AML-193 (cell line): ENCODE data around the gene KANTR.

Experiments used
- DNase-seq, 2 experiments: peaks; one replicate each; lab custom pipeline; 2025; lab: John Stamatoyannopoulos, UW

The KANTR gene, protein sequence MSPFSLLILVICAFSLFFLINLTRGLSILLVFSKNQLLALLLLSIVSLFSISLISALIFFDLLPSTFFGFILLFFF

DNA sequence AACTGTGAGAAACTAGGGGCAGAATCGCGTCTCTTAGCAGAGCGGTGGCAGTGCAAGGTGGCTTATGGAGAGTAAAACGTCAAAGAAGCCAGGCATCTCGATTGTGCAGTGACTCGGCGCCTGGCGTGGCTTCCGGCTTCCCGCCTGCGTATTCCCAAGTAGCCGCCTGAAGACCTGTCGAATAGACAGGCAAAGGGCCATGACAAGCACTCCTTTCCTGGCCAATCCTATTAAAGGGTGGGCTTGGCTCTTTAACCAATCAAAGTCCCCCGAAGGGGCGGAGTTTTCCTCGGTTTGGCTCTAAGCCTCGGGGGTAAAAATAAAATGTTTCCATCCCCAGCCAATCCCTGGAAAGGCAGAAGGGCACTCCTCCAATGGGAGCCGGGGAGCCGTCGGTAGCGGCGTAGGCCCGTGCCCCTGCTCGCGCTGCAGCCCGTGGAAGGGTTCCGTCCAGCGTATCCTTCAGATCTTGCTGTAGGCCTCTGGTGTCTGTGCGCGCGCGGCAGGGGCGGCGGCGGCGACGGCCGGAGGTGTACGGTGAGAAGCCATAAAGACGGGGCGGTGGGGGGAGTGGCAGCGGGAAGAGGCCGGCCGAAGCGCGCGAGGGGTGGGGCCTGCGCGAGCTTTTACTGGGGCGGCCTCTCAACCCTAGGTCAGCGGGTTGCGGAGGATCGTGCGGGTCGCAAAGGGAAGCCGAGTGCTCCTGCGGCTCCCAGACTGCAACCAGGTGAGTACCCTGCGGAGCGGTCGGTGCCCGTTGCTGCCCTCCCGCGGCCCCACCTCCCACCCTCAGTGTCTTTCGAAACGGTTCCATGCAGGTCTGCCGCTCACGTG lies at the start of gene KANTR:
Gene KANTR (plus strand): TSS at position 395 of the 834 bp plus-strand sequence. CDS start 30,131 bp downstream, outside the sequence.
- DNase-seq: peak; percentile 74 to 75

DNA sequence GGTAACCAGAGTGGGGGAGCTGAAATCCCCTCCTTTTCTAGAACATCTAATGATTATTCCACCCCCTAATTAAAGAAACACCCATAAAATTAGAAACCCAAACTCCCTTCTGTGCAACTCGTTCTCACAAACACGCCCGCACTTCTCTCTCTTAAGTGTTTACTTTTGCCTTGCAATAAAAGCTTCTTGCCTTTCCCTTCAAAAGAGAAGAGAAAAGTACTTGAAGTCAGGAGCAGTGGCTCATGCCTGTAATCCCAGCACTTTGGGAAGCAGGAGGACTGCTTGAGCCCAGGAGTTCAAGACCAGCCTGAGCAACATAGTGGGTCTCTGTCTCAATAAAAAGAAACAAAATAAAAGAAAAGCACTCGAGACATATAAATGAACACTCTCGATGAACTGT lies 48.9 kb upstream of the KANTR start:
- no peak for DNase-seq

DNA sequence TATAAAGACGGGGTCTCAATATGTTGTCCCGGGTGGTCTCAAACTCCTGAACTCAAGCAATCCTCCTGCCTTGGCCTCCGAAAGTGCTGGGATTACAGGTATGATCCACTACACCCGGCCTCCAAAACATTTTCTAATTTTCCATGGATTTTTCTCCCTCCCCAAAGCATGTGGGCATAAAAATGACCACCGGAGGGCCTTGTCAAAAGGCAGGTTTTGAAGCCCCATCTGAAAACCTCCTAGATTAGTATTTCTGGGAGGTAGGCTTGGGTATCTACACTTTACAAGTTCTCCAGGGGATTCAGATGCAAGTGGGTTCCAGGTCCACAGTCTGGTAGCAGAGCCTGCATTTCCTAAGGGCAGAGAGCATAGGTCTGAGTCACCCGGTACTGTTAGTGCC lies 46.7 kb upstream of the KANTR start:
- DNase-seq: no peak

DNA sequence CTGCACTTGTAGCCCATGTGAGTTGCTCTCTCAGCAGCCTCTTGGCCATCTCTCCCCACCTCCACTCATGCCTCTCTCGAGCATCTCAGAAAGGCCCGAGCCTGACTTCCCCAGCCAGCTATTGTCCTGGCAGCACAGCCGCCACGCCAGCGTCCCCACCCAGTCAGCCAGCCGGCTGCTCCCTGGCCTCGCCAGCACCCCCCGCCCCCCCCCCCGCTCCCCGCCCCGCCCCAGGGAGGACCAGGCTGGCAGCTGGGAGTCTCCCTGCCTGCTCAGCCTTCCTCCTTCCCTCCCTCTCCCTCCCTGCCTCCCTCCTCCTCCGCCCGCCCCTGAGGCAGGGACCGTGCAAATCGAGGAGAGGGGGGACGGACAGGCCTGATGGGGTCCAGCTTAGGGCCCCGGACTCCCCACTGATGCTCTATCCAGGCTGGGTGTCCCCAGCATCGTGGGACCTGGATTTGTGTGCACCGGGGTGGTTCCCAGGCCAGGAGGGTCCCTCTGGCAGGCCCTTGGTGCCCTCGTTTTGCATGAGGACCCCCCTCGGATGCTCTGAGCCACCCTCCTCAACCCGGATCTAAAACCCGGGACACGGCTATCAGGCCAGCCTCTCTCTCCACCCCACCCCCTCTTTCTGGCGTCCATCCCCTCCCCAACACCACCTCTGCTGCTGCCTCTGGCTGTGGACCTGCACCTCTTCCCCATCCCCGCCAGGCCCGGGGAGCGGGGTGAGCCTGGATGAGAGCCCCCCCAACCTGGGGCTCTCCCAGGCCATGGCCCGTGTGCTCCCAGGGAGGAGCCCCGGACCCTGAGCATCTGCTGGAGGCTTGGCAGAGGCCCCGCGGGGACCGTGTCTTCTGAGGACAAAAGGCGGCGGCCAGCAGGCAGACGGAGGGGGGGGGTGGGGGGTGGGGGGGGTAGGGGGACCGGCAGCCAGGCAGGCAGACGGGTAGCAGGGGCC lies 45.5 kb upstream of the KANTR start, which contains the start of gene GPR173:
Gene GPR173 (plus strand): TSS at position 621 of the 958 bp plus-strand sequence. CDS start 27,833 bp downstream, outside the sequence.
- no peak for DNase-seq

DNA sequence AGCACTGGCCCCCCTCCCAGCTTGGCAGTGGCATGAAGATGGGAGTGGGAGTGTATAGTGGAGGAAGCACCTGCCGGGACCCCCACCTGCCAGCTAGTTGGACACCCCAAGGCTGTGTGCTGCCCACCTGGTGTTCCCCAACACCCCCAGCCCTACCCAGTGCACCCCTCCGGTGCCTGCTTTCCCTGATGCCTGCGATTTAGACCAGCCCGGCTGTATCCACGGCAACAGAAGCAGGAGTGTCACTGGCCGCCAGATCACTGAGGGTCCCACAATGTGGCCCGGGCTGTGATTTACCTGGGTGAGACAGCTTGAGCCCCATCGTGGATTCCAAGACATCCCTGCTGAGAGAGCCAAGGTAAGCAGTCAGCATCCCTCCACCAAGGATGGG lies 44.8 kb upstream of the KANTR start:
- DNase-seq: no peak

DNA sequence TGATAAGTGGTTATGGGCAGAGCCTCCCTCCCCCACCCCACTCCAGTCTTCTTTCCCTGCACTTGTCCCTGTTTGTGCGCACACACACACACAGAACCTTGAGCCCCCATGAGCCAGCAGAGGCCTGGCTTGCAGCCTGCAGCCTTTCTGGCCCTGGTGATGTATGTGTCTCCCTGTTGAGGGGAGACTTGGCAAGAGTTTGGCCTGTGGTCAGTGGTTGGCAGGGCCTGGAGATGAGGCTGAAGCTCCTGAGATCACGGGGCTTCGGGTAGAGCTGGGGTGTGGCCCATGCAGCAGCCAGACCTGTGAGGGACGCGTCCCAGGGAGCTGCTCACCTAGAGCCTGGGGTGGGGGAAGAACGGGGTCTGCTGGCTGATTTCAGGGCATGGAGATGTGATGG lies 43.1 kb upstream of the KANTR start:
- no peak for DNase-seq

- no peak for DNase-seq
These were observed 38.6 kb upstream of the KANTR start for GRCh38 chrX:53055244-53055849.

GRCh38 chrX:53056292-53056691 lies 37.6 kb upstream of the KANTR start:
- DNase-seq: no peak

DNA sequence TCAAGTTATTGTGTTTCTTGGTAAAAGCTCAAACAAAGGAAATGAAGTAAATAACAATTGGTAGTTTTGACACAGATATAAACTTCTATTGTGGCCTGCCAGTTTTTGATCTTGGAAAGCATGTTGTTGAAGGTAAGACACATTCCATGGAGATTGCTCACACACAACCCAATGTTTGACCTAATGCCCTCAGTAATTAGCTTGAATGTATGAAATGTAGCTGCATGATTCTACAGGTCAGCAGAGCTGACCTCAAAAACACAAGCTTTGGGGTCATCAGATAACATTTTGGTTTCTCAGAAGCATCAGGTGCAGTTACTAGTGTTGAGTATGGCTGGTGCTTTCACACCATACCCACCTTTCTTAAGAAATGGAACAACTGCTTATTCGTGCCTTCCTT lies 28.8 kb upstream of the KANTR start:
- DNase-seq: no peak

GRCh38 chrX:53071064-53071463 lies 22.9 kb upstream of the KANTR start:
- no peak for DNase-seq

DNA sequence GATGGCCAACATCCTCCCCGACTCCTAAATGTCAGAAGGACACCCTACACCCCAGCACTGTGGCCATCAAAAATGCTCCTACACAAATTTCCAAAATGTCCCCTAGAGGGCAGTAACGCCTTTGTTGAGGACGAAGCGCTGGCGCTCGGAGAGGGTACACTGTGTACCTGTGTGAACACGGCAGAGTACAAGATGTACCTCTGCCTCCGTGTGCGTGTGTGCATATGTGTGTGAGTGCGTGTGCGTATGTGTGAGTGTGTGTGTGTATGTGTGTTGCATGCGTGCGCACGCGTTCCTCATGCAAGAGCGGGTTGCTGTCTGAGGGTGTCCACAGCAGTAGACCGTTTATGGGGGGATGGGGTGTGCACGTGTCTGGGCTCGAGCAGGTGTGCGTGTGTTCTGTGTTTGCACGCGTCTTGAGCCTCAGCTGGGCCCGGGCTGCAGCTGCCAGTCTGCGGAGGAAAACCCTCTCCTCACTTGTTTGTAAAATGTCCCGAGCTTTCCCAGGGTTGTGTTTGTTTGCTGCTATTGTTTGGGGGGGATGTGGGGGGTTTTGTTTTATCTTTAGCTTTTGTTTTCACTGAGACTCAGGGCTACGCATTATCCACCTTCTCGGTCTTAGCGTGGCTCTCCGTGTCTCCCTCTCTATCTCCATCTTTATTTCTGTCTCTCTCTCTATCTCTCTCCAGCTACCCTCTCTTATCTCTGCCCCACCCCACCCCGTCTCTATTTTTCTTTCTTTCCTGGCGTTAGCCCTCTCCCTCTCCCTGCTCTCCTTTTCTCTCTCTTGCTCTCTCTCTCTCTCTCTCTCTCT lies 22.1 kb upstream of the KANTR start:
- DNase-seq: peak; percentile 45 to 47

DNA sequence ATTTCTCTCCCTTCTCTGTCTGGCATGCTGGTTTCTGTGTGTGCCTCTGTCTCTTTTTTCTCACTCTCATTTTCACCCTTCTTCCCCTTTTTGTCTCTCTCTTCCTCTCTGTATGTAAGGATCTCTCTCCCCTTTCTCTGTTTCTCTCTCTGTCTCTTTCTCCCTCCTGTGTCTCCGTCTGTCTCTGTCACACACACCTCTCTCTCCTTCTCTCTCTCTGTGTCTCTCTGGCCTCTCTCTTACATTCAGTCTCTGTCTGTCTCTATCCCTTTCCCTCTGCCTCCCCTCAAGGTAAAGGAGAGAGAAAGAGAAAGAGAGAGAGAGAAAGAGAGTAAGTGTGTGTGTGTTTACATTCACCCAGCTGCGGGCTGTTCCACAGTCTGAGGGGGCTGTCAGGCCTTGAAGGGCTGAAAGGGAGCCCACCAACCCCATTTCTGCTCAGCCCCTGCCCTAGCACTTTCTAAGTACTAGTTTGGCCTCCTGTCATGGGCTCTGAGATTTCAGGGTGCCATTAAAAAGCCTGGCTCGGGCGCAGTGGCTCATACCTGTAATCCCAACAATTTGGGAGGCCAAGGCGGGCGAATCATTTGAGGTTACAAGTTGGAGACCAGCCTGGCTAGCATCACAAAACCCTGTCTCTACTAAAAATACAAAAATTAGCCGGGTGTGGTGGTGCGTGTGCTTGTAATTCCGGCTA lies 21.4 kb upstream of the KANTR start:
- DNase-seq: no peak

- DNase-seq: no peak
These were observed 20.8 kb upstream of the KANTR start for GRCh38 chrX:53073115-53073586.

GRCh38 chrX:53075011-53075410 lies 18.9 kb upstream of the KANTR start:
- no peak for DNase-seq

DNA sequence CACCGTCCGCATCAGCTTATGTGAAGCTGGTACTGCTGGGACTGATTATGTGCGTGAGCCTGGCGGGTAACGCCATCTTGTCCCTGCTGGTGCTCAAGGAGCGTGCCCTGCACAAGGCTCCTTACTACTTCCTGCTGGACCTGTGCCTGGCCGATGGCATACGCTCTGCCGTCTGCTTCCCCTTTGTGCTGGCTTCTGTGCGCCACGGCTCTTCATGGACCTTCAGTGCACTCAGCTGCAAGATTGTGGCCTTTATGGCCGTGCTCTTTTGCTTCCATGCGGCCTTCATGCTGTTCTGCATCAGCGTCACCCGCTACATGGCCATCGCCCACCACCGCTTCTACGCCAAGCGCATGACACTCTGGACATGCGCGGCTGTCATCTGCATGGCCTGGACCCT lies 17.3 kb upstream of the KANTR start:
- no peak for DNase-seq

- no peak for DNase-seq
These were observed 16.4 kb upstream of the KANTR start for GRCh38 chrX:53077207-53078197.

GRCh38 chrX:53078943-53079342 lies 15.0 kb upstream of the KANTR start:
- no peak for DNase-seq

DNA sequence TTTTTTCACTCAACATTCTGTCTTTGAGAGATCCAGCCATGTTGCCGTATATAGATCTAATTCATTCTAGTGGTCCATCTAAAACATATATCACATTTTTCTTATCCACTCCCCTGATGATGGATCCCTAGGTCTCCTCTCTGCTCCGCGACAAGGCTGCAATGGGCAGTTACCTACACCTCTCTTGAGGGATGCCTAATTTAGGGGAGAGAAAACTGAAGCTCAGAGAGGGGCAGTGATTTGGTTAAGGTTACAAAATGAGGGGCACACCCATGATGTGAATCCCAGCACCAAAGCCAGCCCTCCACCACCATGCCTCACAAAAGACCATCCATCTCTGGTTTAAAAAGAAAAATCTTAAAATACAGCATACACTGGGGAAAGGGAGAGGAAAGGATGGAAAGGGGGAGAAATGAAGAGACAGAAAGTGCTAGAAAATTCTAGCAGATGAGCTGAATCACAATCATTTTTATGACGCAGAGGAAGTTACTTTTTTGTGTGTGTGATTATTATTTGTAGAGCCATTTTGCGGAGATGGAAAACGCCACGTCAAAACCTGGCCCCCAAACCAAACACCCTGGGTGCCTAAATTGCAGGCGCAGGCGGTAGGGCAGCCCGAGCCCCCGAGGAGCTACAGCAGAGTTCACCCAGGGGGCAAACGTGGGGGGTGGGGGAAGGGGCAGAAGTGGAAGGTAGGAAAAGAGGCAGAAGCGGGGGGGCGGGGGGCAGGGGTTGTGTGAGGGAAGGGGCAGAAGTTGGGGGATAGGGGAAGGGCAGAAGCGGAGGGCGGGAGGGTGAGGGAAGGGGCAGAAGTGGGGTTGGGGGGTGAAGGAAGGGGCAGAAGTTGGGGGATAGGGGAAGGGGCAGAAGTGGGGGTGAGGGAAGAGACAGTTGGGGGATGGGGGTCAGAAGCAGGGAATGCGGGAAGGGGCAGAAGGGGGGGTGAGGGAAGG lies 13.0 kb upstream of the KANTR start:
- no peak for DNase-seq
